Activated CD4-positive, alpha-beta T cell treated with anti-CD3 and anti-CD28 coated beads, Interleukin-2, amount 50 U/mL, for 24 hours (primary cell): ENCODE data around the gene PHOX2A.
"Not testable (repeated sequence)": the region's sequence is repeated elsewhere in the genome, so short reads cannot be mapped to it uniquely, and the experiment has no call there.

ENCODE experiments used
- DNase-seq, 2 donors: peaks; one replicate each; pipeline ENCODE4 v3.0.0-alpha.2; 2020; ENCODE audit warnings: low read depth in 1 of 2, low spot score in 1 of 2

The PHOX2A gene

GRCh38 chr11:72244060-72244360 lies at the start of gene PHOX2A:
Gene PHOX2A, minus strand, starts transcription at chr11:72244176. Its CDS starts 172 bp downstream, at chr11:72244004.
- DNase-seq, result no peak

GRCh38 chr11:72293391-72293790 lies 49.4 kb upstream of the PHOX2A start:
- DNase-seq, result no peak

GRCh38 chr11:72292106-72292785 lies 48.3 kb upstream of the PHOX2A start:
- DNase-seq, result no peak

- not testable (repeated sequence) for DNase-seq
Observed at GRCh38 chr11:72290741-72291140, 46.8 kb upstream of the PHOX2A start.

DNA sequence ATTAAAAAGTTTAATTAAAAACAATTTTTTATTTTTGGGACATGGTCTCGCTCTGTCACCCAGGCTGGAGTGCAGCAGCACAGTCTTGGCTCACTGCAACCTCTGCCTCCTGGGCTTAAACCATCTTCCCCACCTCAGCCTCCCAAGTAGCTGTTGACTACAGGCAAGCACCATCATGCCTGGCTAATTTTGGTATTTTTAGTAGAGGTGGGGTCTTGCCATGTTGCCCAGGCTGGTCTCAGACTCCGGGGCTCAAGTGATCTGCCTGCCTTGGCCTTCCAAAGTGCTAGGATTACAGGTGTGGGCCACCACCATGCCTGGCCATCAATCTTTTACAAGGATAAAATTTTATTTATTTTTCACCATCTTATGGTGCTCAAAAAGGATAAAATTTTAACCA lies 43.3 kb upstream of the PHOX2A start:
- DNase-seq, result no peak

DNA sequence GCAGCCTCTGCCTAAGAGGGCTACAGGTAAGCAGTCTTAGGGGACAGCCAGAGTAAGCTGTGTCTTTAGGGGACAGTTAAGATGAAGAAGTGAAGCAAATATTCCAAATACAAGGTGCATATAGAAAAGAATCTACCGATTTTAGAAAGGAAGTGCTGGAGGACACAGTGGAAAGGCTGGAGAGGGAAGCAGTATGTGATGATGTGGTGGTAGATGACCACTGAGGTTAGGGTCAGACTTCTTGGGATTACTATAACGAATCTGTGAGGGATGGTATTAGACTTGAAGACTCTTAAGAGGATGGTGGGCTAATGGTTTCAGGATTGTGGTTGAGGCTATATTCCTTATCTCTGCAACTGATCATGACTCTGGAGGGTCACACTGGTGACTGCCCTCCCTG lies 40.0 kb upstream of the PHOX2A start:
- no peak for DNase-seq

DNA sequence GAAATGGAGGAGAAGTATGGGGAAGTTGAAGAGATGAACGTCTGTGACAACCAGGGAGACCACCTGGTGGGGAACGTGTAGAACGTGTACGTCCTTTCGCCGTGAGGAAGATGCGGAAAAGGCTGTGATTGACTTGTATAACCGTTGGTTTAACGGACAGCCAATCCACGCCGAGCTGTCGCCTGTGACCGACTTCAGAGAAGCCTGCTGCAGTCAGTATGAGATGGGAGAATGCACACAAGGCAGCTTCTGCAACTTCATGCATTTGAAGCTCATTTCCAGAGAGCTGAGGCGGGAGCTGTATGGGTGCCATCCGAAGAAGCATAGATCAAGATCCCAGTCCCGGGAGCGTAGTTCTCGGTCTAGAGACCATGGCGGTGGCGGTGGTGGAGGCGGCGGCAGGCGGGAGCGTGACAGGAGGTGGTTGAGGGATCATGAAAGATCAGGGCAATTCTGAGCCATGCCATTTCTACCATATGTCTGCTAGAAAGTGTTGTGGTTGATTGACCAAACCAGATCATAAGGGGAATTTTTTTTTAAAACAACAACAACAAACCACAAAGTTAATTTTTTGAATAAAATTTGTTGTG lies 36.8 kb upstream of the PHOX2A start:
- DNase-seq, result no peak

GRCh38 chr11:72280037-72280436 lies 36.1 kb upstream of the PHOX2A start:
- DNase-seq, result no peak

- DNase-seq, result no peak
Observed at GRCh38 chr11:72278905-72279304, 34.9 kb upstream of the PHOX2A start.

- DNase-seq, result no peak
Observed at GRCh38 chr11:72274435-72274834, 30.5 kb upstream of the PHOX2A start.

DNA sequence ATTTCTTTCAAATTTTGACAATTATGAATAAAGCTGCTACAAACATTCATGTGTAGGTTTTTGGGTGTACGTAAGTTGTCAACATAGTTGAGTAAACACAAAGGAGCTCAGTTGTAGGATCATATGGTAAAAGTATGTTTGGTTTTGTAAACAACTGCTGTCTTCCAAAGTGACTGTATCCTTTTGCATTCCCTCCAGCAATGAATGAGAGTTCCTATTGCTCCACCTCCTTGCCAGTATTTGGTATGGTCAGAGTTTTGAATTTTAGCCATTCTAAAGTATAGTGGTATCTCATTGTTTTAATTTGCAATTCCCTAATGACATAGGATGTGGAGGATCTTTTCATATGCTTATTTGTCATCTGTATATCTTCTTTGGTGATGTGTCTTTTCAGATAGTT lies 28.0 kb upstream of the PHOX2A start:
- DNase-seq, result no peak

- no peak for DNase-seq
Observed at GRCh38 chr11:72267956-72268617, 24.1 kb upstream of the PHOX2A start.

DNA sequence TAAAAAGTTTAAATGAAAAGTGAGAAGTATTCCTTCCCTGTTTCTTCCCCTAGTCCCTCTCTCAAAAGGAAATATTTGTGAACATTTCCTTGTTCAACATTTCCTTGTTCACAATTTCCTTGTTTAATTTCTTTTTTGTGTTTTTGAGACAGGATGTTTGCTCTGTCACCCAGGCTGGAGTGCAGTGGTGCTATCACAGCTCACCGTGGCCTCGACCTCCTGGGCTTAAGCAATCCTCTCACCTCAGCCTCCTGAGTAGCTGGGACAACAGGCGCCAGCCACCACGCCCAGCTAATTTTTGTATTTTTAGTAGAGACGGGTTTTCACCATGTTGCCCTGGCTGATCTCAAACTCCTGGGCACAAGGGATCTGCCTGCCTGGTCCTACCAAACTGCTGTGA lies 23.0 kb upstream of the PHOX2A start:
- not testable (repeated sequence) for DNase-seq

- DNase-seq, result no peak
Observed at GRCh38 chr11:72265951-72266350, 22.0 kb upstream of the PHOX2A start.

- DNase-seq, result no peak
Observed at GRCh38 chr11:72263361-72263760, 19.4 kb upstream of the PHOX2A start.

DNA sequence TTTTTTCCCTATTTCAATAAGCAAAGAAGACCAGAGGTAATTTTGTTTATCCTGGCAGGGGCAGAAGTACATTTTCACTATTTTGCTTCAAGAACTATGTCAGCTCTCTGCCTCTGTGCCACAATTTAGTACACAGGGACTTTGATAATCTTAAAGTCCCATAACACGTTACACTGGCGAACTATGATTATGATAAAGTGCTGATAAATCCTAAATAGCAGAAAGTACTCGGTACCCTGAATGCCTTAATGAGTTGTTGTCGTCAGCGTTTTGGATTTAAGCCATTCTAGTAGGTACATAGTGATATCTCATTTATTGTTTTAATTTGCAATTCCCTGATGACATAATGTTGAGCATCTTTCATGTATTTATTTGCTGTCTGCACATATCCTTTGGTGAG lies 16.6 kb upstream of the PHOX2A start:
- no peak for DNase-seq

DNA sequence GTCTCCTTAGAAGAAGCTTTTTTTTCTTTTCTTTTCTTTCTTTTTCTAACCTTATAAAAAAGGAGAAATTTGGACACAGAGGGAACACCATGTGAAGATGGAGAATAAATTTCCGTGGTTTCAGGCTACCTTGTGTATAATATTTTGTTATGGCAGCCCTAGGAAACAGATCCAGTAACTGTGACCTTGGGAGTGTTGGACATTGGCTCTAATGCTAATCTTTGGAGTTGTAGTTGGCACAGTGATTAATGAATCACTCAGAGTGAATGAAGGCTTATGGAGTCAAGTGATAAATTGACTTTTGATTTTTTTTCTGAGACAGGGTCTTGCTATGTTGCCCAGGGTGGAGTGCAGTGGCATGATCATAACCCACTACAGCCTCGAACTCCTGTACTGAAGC lies 15.5 kb upstream of the PHOX2A start:
- no peak for DNase-seq

GRCh38 chr11:72257570-72257969 lies 13.6 kb upstream of the PHOX2A start:
- DNase-seq, result no peak

DNA sequence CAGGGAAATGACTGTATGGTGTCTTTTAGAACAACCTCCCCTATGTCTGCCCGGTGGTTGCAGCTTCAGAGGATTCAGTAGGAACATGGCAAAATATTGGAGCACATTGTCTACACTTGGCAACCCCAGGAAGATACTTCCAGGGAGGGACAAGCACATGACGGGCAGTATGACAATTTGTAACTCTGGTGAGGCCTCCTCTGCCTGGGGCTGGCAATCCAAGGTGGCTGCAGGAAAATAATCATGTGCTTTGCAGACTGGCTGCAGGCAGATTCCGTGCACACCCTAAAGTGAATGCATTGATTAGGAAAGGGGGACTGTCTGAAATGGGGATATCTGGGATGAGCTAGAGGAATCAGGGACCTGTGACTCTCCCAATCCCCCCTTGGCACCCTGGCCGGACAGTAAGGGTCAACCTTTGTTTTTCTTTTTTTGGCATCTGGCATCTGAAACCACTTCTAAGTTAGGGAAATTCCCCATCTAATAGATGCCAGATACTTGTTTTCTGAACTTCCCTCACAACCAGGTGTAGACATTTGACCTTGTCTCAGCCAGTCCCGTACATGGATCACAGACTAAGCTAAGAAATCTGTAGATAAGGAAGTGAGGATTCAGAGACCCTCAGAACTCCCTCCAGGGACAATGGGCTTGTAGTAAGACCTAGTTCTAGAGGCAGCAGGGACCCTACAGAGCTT lies 10.5 kb upstream of the PHOX2A start:
- no peak for DNase-seq

DNA sequence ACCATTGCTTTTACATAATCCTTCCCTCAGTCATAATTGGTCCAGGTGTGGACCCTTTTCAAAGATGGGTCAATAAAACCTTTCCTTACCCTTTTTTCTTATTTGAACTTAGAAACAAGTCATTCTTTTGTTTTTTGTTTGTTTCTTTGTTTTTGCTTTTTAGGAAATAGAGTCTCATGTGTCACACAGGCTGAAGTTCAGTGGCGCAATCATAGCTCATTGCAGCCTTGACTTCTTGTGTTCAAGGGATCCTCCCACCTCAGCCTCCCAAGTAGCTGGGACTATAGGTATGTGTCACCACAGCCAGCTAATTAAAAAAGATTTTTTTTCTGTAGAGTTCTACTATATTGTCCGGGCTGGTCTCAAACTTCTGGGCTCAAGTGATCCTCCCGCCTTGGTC lies 9.4 kb upstream of the PHOX2A start:
- no peak for DNase-seq

- DNase-seq, result no peak
Observed at GRCh38 chr11:72251614-72252013, 7.6 kb upstream of the PHOX2A start.
